Measurements from ENCODE around the gene RIC1.

Gene RIC1

DNA sequence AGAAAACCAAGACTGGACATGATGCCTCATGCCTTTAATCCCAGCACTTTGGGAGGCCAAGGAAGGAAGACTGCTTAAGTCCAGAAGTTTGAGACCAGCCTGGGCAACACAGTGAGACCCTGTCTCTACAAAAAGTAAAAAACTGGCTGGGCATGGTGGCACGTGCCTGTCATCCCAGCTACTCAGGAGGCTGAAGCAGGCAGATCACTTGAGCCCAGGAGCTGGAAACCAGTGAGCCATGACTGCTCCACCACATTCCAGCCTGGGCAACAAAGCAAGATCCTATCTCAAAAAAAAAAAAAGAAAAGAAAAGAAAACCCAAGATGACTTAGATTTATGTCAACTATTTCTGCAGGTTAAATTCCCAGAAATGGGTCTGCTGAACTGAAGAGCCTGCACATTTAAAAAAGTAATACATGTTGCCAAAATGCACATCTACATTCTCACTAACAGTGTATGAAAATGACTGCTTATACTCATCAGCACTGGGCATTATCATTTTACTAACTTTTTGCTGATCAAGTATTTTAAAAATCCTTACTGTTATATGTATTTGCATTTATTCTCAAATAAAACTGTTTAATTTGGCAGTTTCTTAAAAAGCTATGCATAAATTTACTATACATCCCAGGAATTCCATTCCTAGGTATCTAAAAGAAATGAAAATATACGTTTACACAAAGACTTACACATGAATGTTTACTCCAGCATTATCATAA, 189.7 kb downstream of the RIC1 start:
- Histone ChIP-seq H3K4me3 (ENCODE audit: low read length) (no peak overlapping the region), H3K9me3 (replicated peaks; ENCODE audit: low read length) (no peaks in the 10 kb centered on the region), H3K36me3 (ENCODE audit: insufficient read depth, low read length) (no peaks in the 10 kb centered on the region), H3K4me1 (ENCODE audit: control insufficient read depth, insufficient read depth, low read length) (no peaks in the 10 kb centered on the region), H3K9ac (ENCODE audit: low read depth, low read length) (no peak overlapping the region), H3K27me3 (ENCODE audit: control insufficient read depth, insufficient read depth, low read length) (no peaks in the 10 kb centered on the region), H3K4me2 (ENCODE audit: low read length) (no peak overlapping the region)

DNA sequence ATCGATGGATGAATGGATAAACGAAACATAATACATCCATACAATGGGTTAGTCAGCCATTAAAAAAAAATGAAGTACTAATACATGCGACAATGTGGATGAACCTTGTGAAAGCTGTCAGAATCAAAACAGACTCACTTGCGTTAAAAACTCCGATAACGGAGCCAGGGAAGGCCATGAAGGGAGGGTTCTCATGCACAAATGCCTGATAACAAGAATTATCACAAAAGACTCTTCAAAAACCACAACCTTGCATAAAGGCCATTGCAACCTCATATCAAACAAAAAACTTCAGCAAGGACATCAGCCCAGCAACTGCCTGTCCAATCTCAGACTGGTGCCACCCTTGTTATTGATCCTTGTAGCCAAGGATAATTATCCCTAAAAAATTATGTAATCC, 190.3 kb downstream of the RIC1 start:
- no peak overlapping the region for H3K9ac ChIP-seq (ENCODE audit: low read depth, low read length)
- H3K4me1 ChIP-seq (ENCODE audit: control insufficient read depth, insufficient read depth, low read length), result no peaks in the 10 kb centered on the region
- H3K36me3 ChIP-seq (ENCODE audit: insufficient read depth, low read length), result no peaks in the 10 kb centered on the region
- no peak overlapping the region for H3K4me3 ChIP-seq (ENCODE audit: low read length)
- H3K27me3 ChIP-seq (ENCODE audit: control insufficient read depth, insufficient read depth, low read length), result no peaks in the 10 kb centered on the region
- H3K4me2 ChIP-seq (ENCODE audit: low read length), result no peak overlapping the region
- H3K9me3 ChIP-seq (replicated peaks; ENCODE audit: low read length), result no peaks in the 10 kb centered on the region

DNA sequence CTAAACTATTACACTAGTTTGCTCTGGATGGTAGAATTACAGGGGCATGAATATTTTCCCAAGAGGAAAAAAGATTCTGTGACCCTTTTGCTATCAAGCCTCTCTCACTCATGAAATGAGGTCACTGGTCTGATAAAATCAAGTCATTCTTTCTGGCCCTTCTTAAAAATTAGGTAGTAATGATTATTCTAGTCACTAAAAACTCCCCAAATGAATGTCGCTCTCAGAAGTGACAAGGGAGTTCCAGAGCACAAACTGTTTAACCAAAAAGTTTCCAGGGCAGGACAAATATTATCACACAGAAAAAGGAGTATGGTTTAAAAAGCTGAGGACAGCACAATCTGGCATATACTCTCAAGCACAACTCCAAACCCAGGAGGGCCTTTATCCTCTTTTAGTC, 191.5 kb downstream of the RIC1 start:
- no peak overlapping the region for H3K4me2 ChIP-seq (ENCODE audit: low read length)
- H3K9me3 ChIP-seq (replicated peaks; ENCODE audit: low read length), result no peaks in the 10 kb centered on the region
- no peak overlapping the region for H3K9ac ChIP-seq (ENCODE audit: low read depth, low read length)
- no peak overlapping the region for H3K4me3 ChIP-seq (ENCODE audit: low read length)
- no peaks in the 10 kb centered on the region for H3K4me1 ChIP-seq (ENCODE audit: control insufficient read depth, insufficient read depth, low read length)
- H3K36me3 ChIP-seq (ENCODE audit: insufficient read depth, low read length), result no peaks in the 10 kb centered on the region
- H3K27me3 ChIP-seq (ENCODE audit: control insufficient read depth, insufficient read depth, low read length), result no peaks in the 10 kb centered on the region

DNA sequence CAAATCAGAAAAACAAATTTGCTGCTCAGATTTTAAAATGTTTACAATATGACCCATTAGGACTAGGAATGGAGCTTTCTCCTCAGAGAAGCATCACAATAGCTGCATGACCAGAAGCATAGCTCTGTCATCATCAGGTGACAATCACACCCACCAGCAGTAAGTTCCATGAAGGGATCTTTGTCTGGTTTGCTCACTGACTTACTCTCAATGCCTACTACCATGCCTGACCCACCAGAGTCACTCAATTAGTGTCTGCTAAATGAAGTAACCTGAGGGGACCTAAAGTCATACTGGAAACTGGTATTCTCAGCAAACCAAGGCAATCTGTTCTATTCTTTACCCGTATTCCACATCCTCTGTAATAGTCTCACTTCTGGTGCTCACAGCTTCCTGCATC, 196.3 kb downstream of the RIC1 start:
- Histone ChIP-seq H3K9ac (ENCODE audit: low read depth, low read length) (no peak overlapping the region), H3K36me3 (ENCODE audit: insufficient read depth, low read length) (no peaks in the 10 kb centered on the region)

More for the DNA sequence above, 196.3 kb downstream of the RIC1 start:
- Histone ChIP-seq H3K4me1 (ENCODE audit: control insufficient read depth, insufficient read depth, low read length) (no peaks in the 10 kb centered on the region), H3K4me3 (ENCODE audit: low read length) (no peak overlapping the region), H3K4me2 (ENCODE audit: low read length) (no peak overlapping the region), H3K27me3 (ENCODE audit: control insufficient read depth, insufficient read depth, low read length) (no peaks in the 10 kb centered on the region), H3K9me3 (replicated peaks; ENCODE audit: low read length) (no peaks in the 10 kb centered on the region)

Measured in skeletal muscle satellite cell (primary cell).